Brain microvascular endothelial cell (primary cell): ENCODE data around the gene COLEC11.
"Not testable (repeated sequence)": the region's sequence is repeated elsewhere in the genome, so short reads cannot be mapped to it uniquely, and the experiment has no call there.

ENCODE experiments used
- DNase-seq: peaks from one replicate; pipeline ENCODE4 v3.0.0-alpha.2; 2020
- H3K27ac ChIP-seq: fragments of 250-450 bp; sonication (Bioruptor Pico); 2 replicates; pipeline ENCODE4 v1.5.1; 2020; ENCODE audit warnings: mild to moderate bottlenecking, moderate library complexity
- H3K27me3 ChIP-seq: fragments of 250-450 bp; sonication (Bioruptor Pico); replicated peaks from 2 replicates; pipeline ENCODE4 v1.5.1; 2020; ENCODE audit warnings: mild to moderate bottlenecking
- H3K36me3 ChIP-seq: fragments of 250-450 bp; sonication (Bioruptor Pico); replicated peaks from 2 replicates; pipeline ENCODE4 v1.5.1; 2020; ENCODE audit warnings: mild to moderate bottlenecking
- H3K4me3 ChIP-seq: 2 replicates; pipeline ENCODE4 v1.5.1; 2011; ENCODE audit warnings: low read depth, mild to moderate bottlenecking, control low read depth, low read length, moderate library complexity
- CTCF ChIP-seq: IDR thresholded peaks from 2 replicates; pipeline ENCODE4 v1.5.1; 2011; ENCODE audit warnings: low read depth, mild to moderate bottlenecking, moderate library complexity, low read length, control low read depth, inconsistent platforms; ENCODE audit errors: missing control alignments
- in situ Hi-C: cut with HindIII; loops from 2 replicates; pipeline ENCODE4 v1.10.0; 2017; ENCODE audit warnings: low sequenced_read_pairs, low pct_ligation_motif_present

The COLEC11 gene

GRCh38 chr2:3606028-3606369, 11.1 kb downstream of the COLEC11 start:
- DNase-seq: no peak
- no peak for TF ChIP-seq CTCF
- Histone ChIP-seq H3K36me3 (no peaks in the 10 kb centered on the region), H3K4me3 (no peak overlapping the region), H3K27ac (no peak overlapping the region), H3K27me3 (no peaks in the 10 kb centered on the region)
- in situ Hi-C loops: no loop called here

DNA sequence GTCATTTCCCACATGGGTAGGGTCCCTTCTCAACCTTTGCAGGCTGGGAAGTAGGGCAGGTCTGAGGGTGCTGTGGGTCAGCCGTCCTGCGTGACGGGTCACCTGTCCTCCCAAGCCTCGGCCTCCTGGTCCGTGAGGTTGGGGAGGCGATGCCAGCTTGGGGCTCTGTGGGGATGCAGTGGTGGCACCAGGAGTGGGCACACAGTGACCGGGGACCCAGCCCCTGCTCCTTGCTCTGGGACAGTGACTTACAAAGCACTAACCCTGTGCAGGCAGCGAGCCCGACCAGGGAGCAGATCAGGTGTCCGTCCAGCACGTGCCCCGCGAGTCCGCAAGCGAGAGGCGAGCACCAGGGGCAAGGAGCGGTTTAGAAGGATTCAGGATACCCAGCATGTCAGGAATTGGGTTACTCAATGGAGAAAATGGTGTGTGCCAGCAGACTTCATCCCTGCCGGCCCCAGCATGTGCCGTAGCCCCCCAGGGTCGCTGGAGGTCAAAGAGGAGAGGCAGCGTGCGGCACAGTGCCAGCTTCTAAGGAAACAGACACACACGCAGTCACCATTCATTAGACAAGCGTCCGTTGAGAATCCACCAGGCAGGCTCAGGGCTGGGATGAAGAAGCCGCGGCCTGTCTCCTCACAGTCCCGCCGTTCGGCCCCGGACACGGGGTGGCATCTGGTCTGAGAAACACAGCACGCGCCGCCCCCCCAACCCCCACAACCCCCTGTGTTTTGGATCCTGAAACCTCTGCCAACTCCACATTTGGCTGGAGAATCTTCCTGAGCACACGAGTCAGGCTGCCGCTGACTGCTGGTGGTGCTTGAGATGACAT, 11.7 kb downstream of the COLEC11 start:
- Histone ChIP-seq H3K36me3 (no peaks in the 10 kb centered on the region), H3K27ac (no peak overlapping the region), H3K27me3 (no peaks in the 10 kb centered on the region), H3K4me3 (no peak overlapping the region)
- in situ Hi-C loops: no loop called here
- DNase-seq: no peak
- no peak for TF ChIP-seq CTCF

GRCh38 chr2:3608373-3609278, 13.7 kb downstream of the COLEC11 start:
- no peak for DNase-seq
- Histone ChIP-seq H3K27me3 (no peaks in the 10 kb centered on the region), H3K27ac (no peak overlapping the region), H3K36me3 (no peaks in the 10 kb centered on the region), H3K4me3 (no peak overlapping the region)
- in situ Hi-C loops: no loop called here
- no peak for TF ChIP-seq CTCF

GRCh38 chr2:3609279-3609673, 14.4 kb downstream of the COLEC11 start:
- H3K27me3 ChIP-seq, DNase-seq, in situ Hi-C loops, H3K36me3 ChIP-seq, H3K4me3 ChIP-seq, H3K27ac ChIP-seq: not testable (repeated sequence)

DNA sequence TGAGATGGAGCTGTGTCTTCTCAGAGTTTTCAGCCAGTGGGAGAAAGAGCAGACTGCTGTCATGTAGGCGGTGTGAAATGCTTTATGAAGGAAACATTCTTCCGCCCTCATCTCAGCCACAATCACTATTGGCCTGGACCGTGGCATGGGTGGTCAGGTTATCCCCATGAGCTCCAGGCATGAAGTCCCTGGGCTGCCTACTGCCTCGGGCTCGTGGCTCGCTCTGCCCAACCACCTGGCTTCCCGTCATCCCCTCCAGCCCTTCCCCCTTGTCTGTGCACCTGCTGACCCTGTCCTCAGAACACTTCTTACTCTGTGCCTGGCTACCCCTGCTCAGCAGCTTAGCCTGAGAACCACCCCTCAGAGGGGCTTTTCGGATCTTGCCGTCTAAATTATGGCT, 15.5 kb downstream of the COLEC11 start:
- Histone ChIP-seq H3K27ac (no peak overlapping the region), H3K4me3 (no peak overlapping the region), H3K27me3 (no peaks in the 10 kb centered on the region), H3K36me3 (no peaks in the 10 kb centered on the region)
- in situ Hi-C loops: no loop called here
- no peak for DNase-seq
- no peak for TF ChIP-seq CTCF

DNA sequence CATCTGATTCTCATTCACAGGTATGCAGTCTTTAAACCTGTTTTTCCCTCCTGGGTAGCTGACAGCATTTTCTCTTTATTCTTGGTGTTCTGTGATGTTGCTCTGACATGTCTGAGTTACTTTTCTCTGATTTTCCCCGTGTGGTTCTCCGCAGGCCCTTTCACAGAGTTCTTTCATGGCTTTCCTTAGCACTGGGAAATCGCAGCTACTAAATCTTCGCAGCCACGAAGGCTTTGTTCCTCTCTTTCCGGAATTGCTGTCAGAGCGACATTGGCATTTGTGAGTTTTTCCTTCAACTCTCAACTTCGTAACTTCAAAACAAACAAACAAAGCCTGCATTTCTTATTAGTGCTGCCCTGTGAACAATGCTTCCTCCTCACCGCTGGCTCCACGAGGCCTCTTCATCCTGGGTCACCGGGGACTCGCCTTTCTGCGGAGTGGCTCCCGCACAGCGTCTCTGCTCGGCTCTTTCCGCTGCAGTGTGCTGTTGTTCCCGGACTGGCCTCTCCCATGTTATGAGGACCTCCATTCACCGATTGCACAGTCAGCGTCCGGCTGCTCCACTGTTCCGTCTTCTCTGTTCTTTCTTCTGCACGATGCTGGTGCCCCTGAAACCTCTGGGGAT, 16.1 kb downstream of the COLEC11 start:
- DNase-seq: no peak
- Histone ChIP-seq H3K4me3 (no peak overlapping the region), H3K27me3 (no peaks in the 10 kb centered on the region), H3K36me3 (no peaks in the 10 kb centered on the region), H3K27ac (no peak overlapping the region)
- no peak for TF ChIP-seq CTCF
- in situ Hi-C loops: no loop called here
